MM.1S (cell line): ENCODE data around the gene EPHA5.

Experiments used
- CTCF ChIP-seq: fragments of 300-600 bp; sonication (generic); IDR thresholded peaks from 2 replicates; pipeline ENCODE4 v1.5.1; 2016; ENCODE audit warnings: antibody characterized with exemption, low read length, mixed read lengths
- EZH2 ChIP-seq: fragments of 300-600 bp; sonication (generic); optimal IDR thresholded peaks from 2 replicates; pipeline ENCODE3; 2017; ENCODE audit warnings: low read depth, mild to moderate bottlenecking, antibody characterized with exemption, low read length, mixed read lengths
- EZH2phosphoT487 ChIP-seq: fragments of 300-600 bp; sonication (generic); IDR thresholded peaks from 2 replicates; pipeline ENCODE4 v1.6.1; 2018; ENCODE audit warnings: antibody characterized with exemption, low read length

GRCh38 chr4:65624651-65625050, 45.6 kb downstream of the EPHA5 start:
- TF ChIP-seq CTCF (no peak), EZH2 (no peak), EZH2phosphoT487 (no peak)
